NCI-H748 treated with DMSO at 0.1 percent for 48 hours (cell line): ENCODE data around the gene TBRG4.

Experiments used
- DNase-seq: peaks from one replicate; lab custom pipeline; 2025; lab: John Stamatoyannopoulos, UW

TBRG4 gene

DNA sequence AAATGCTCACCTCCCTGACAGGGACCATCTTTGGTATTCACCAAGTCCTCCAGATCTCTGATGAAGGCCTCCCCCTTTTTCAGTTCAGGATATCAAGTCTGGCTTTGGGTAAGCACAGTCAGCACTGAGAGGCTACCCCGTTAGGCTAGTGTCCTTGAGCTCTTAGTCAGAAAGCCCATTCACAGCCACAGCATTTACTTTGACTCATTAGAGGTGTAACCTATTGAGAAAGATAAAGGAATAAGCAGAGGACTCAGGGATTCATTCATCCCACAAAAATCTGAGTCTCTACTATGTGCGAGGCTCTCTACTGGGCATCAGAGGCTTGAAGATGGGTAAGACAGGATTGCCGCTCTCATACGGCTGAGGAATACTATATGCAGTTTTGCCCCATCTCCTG, 32.1 kb upstream of the TBRG4 start:
- DNase-seq: no peak

DNA sequence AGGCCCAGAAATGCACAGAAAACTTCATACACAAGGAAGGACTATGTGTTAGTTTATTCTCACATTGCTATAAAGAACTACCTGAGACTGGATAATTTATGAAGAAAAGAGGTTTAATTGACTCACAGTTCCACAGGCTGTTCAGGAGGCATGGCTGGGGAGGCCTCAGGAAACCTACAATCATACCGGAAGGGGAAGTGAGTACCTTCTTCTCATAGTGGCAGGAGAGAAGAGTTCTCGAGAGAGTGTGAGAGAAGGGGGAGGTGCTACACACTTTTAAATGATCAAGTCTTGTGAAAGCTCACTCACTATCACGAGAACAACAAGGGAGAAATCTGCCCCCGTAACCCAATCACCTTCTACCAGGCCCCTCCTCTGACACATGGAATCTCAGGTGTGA, 29.3 kb upstream of the TBRG4 start:
- no peak for DNase-seq

DNA sequence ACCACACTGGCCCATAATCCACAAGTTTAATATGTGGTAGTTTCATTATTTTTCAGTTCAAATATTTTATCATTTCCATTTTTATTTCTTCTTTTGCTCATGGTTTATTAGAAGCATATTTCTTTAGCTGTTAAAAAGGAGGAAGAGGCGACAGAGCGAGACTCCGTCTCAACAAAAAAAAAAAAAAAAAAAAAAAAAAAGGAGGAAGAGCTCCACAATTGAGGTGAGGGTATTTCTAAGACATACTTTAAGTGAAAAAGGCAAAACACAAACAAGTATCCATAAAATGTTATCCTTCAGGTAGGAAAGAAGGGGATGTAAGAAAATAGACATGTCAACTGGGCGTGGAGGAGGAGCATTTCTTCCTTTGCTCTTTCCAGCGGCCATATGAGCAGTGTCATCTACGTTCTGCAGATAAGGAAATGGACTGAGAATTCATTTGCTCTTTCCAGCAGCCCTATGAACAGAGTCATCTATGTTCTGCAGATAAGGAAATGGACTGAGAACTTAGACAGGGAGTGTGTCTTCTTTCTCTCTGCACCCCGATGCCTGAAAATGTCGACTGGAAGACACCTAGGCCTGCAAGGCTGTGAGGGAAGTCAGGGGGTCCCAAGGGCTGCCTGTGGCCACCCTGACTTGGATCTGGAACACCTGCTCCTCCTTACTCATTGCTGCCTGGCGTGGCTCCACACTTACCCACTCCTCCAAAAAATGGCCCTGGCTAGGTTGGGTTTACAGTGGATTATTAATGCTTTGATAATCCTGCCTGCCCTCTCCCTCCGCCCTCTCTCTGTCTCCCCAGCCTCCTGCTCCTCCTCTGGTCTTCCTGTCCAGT, 27.2 kb upstream of the TBRG4 start:
- no peak for DNase-seq

DNA sequence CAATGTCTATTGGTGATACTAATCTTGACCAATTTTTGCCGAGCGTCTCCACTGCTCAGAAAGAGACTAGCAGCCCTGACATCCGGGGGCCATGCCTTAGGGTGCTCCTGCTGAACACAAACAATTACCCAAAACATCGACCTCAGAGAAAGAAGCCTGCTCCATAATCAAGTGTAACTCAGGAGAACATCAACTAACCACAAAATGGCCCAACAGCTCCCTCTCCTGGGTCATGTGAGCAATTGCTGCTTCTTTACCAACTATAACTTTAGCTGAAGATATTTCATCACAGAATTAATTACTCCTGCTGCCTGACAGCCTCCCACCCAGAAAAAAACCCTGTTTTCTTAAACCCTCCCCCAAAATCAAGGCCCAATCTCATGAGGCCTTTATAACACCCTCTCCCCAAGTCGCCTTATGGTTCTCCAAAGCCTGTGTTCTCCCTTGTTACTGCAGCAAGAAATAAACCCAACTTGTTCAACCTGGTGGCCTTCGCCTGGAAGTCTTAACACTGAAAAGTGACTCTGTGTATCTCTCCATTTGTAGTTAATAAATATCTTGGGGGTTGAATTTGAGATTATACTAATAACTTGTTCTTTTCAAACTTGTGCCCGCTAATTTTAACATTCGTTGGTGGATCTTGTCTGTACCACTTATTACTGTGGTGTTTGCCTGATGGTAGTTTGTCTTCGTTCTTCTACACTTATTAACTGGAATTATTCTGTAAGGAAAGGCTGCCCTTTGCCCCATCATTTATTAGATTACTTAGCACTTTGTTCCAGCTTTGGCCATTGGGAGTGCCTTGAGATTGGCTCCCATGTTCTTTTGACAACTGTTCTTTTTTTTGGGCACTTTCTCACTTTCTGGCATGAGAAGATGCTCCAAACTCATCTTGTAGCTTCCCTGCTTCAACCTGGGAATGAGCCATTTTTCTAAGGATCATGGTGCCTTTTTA, 24.9 kb upstream of the TBRG4 start:
- DNase-seq: peak; percentile 66

DNA sequence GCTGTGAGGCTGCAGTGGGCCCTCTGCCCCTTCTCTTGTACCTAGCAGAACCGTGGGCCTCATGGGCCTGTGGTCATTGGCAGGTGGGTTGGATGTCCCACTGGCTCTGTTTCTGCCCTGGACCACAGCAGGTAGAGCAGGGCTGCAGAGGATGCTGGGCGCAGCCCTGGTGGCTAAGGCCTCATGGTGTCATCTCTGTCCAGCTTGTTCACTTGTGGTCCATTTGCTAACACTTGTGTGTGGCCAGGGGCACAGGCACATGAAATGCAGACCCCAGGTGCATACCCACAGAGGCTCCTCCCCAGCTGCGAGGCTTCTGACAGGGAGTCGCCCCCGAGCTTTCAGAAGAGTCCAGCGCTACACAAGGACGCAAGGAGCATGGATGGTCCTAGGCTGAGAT, 22.4 kb upstream of the TBRG4 start:
- DNase-seq: no peak

DNA sequence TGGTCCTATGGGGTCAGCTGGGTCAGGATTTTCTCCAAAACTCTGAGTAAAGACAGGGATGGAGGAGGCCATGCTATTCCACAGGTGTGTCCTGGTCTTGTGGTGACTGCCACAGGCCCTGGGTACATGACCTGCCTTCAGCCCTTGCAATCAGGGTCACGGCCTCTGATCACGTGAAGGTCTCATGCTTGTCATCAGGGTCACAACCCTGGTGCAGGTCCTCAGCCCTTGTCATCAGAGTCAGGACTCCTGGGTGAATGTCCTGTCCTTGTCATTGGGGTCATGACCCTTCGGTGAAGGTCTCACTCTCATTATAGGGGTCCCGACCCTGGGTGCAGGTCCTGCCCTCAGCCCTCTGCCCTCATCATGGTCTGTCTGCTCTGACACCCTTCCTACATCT, 21.9 kb upstream of the TBRG4 start:
- no peak for DNase-seq

DNA sequence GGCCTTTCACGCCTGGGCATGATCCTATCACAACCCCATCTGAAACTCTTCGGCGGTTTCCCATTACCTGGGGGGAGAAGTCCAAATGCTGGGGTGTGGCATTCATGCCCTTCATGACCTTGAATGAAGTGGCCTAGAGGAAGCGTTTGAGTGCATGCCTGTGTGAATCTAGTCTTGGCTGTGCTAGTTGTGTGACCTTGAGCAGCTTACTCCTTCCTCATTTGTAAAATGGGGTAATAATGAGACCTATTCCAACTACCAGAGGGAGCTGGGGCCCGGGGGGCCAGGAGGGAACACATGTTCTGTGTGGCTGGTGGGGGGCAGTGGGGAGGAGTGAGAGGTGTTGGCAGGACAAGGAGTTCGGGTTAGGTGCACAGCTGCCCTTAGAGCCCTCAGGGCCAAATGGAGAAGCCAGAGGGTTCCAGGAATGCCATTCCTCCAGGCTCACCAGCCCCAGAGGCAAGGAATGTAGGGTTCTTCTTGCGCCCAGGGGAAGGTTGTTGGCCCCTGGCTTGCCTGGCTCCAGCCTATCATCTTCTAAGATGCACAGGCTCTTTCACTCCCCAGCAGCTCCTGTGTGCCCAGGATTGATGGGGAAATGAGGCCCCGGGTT, 21.3 kb upstream of the TBRG4 start:
- no peak for DNase-seq

DNA sequence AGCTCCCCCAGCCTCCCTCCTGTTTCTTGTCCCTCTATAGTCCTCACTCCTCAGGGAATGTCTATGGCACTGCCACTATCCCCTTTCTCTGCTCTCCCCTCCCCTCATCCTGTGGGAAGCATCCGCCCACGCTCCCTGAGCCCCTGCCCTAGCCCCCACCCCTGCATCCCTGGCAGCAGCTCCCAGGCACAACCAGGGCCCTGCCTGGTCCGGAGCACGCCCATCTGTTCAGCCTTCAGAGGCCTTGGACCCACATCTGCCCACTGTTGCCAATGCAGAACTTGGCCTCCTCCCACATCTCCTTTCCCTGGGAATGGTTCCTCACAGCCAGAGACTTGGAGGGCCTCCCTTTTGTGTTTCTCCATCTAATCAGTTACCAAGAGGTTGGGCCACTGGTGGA, 20.4 kb upstream of the TBRG4 start:
- DNase-seq: no peak

DNA sequence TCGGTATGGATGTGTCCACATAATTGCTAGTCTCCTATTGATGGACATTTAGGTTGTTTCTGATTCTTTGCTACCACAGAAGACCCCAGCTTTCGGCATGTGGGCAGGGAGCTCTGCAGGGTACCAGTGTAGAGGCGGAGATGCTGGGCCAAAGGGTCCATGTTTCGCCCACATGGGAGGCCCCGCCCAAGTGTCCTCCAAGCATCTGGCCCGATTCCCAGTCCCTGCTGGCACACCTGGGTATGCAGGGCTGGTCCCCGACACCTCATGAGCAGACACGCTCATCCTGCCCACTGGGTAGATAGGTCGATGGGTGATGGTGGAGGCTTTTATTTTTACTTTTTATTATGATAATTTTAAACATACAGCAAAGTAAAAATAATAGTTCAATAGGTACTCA, 19.4 kb upstream of the TBRG4 start:
- no peak for DNase-seq

DNA sequence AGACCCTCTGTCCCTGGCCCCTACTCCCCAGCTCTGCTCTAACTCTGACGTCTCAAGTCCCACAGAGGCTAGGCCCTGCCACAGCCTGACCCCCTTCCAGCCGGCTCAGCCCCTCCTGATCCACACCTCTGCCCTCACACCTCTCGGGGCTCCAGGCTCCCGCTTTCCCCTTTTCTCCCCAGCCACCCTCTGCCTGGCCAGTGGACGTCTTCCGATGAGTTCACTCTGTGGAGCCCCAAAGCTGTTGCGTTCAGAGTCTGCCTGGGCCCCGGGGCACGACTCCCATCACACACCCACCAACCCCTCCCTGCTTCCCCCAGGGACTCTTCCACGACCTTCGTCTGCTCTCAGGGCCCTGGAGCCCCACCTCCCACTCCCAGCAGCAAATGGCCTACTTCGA, 18.4 kb upstream of the TBRG4 start:
- no peak for DNase-seq

DNA sequence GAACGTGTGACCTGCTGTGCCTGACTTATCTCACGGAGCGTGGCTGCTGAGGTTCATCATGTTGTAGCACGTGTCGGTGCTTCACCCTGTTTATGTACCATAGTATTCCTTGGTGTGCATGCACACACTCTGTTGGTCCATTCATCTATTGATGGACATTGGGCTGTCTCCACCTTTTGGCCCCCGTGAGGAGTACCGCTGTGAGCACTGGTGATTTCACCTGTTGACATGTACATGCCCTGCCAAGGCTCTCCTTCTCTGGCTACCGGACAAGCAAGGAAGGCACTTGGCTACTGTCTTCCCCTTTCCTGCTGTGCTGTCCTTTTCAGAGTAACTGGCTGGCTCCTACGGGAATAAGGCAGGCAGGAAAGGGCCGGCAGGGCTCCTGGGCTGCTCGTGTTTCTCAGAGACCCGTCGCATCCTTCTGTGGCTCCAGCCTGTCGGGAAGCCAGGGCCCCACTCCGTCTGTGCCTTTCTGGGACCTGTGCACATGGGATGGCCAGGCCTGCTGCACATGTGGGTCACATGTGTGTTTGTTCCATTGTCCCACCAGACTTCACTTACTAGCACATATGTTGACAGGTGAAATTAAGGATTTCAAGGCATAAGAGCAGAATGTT, 17.8 kb upstream of the TBRG4 start:
- DNase-seq: no peak

DNA sequence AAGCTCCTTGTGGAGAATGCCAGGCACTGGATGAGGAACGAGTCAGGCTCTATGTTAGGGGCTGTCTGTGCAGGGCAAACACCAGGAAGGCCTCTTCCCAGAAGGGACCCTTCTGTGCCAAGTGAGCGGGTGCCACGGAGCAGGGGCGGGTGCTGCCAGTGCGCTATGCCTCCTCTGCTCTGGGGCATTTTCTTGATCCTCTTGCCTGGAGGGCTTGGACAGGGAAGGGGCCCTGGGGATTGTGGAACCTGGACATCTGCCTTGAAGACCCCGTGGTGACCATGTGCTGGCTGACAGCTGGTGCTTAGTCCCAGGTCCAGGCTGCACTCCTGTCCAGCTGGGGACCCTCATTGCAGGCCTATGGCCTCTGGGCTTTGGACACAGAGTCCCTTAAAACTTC, 15.4 kb upstream of the TBRG4 start:
- no peak for DNase-seq

DNA sequence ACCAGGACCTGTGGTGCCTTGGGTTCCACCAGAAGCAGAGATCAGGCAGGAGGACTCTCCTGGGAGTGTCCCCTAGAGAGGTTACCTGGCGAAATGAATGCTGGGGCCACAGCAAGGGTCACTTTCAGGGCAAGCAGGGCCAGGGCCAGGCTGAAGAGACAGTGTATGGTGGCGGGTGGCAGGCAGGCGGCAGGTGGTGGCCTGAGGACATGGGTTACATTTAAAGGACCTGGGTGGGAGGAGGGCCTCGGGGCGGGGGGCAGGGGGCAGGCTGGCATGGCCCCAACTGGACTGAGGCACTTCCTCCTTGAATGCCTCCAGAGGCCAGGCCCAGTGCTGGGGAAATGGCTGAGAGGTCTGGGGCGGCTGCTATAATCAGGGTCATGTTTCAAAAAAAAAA, 14.7 kb upstream of the TBRG4 start:
- no peak for DNase-seq

DNA sequence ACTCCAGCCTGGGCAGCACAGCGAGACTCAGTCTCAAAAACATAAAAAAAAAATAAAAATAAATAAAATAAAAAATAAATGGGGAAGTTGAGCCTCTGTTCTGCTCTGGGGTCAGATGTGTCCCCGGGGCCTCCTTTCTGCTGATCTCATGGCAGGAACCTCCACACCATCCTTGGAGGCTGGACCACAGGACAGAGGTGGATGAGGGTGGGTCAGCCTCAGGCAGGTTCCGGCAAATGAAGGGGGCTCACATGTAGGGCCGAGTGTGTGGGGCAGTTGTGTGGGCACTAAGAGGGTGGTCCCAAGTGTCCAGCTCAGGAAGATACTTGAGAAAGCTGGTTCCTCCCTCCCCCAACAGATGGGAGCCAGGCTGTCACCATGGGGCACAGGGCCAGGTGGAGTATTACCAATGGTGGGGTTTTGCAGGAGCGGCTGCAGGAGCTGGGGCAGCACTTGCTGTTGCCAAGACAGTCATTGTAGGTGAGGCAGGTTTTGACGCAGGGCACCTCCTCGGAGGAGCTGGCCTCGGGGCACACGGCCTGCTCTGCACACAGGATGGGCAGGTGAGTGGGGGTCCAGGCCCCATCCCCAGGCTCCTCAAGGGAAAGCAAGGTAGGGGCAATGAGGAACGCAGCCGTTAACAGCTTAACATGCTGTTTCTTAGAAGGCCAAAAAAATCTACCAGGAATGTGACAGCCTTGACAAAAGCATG, 13.9 kb upstream of the TBRG4 start:
- DNase-seq: no peak

DNA sequence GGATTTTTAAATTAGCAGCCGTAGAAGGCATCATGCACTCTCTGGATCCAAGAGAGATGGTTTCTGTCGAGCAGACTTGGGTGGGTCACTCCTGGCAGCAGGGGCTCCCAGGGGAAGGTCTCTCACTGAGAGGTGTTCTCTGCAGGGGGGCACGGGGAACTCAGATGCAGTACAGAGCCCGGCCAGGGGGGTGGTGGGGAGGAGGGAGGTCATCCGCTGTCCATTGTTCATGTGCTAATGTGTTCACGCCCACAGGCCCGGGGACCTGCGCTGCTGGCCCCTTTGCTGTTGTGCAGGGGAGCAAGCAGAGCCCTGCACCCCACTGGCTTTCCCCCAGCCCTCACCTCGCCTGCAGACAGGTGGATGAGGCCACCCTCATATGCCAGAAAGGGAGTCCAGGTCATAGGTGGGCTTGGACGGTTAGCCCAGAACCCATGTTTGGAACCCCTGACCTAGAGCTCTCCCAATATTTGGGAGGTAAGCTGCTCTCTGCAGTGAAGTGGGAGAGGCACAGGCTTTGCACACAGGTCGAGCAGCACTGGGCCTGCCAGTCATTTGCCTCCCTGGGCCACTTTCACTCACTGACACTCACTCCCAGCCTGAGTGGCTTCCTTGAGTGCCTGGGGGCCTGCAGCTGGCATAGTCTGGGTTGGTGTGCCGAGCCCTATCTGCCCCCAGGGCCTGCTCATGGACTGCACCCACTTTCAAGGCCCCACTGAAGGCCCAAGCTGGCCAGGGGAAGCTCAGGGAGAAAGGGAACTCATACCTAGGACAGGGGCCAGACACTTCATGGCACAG, 12.6 kb upstream of the TBRG4 start:
- no peak for DNase-seq

DNA sequence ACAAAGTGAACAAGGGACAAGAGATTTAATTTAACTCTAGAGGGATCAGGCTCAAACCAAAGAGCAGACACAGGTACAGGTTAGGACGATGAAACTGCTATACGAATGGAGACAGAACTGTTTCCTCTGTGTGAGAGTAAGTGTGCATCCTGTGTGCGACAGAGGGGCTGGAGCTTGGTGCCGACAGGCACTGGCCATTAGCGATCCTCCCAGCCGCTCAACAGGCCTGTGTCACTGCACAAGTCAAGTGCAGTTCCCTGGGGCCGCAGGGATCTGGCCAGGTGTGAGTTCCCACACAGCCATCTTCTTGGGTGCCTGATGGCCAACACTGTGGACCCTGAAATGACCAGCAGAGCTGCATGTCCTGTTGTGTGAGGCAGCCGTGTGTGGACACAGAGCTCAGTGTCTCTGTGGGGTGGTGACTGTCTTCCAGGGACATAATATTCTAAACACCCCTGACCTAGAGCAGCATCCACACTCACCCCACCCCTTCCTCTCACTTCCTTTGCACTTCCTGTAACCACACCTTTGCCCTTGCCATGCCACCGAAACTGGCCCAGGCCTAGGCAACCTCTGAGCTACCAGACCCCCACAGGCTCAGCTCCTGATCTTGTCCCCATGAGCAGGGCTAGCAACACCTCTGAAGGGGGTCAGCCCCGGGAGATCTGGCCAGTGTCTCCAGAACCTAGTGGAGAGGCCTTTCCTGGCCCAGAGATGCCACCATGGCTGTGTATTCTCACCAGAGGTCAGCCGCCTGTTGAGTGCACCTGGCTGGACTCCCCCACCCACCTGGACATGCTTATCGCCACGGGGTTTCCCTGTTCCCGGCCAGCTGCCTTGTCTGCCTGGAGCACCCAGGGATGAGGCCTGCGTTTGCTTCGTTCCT, 11.7 kb upstream of the TBRG4 start:
- DNase-seq: no peak

DNA sequence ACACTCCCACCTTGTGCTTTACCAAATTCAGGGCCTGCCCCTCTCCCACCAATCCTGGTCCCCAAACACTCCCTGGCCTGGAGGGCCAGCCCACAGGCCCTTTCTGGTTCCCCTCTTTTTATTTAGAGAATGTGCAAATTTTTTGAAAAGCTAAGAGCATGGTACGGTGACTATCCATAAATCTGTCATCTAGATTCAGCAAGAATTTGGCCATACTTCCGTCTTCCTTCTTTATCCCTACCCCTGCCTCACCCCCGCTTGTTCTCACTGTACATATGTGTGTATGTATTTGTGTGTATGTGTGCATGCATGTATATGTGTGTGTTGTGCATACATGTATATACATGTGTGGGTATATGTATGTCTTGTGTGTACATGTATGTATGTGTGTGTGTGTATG, 8.1 kb upstream of the TBRG4 start:
- no peak for DNase-seq

DNA sequence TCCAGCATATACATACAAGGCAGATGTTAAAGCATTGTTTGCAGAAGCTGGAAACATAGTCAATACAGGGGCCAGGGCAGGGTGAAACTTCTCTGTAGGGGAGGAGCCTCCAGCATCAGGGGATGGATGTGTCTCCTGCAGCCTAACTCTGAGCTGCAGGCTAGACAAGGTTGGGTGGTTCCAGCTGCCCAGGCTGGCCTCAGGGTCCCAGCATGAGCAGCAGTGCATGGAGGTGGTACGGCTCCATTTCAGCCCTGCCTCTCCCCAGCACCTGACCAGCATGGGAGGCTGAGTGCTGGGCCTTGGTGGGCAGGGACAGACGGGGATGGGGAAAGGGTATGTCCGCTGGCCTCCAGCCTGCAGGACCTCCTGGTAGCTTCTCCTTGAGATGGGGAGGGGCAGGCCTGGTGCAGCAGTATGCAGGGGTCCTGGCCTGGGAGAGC, 7.4 kb upstream of the TBRG4 start:
- no peak for DNase-seq

DNA sequence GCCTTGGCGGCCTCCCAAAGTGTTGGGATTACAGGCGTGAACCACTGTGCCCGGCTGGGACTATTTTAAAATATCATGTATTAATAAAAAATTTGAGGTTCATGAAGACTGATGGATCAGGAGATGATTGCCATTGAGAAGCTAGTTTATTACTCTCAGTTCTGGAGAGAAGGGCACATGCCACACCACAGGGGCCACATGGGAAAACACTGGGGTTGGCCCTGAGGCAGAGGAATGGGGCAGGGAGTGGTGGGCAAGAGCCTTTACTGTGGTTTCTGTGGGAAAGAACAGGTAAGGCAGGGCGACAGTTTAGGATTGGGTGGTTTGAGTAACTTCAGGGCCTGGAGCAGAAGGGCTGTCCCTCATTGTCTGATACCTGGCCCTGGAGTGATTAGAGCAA, 6.8 kb upstream of the TBRG4 start:
- no peak for DNase-seq

DNA sequence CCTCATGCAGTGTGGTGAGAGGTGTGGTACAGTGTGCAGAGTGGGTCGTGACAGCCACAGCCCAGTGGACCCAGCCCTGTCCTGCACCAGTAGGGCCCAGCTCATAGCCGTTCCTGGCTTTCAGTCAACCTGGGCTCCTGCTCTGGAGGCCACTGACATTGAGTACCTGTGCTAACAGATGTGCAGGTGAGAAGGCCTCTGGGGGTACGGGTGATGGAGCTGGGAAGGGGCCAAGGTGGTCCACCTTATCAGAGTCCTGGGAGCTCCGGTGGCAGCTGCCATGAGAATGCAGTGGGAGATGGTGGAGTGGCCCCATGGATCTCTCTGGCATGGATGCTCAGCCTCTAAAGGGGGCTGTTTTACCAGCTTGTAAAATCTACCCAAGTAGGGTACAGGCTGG, 6.1 kb upstream of the TBRG4 start:
- DNase-seq: no peak
